CD4-positive, alpha-beta T cell treated with Interferon gamma for 1 hour (primary cell): ENCODE data around the gene NRG3.

Source experiments
- DNase-seq: peaks from one replicate; pipeline ENCODE4 v3.0.0-alpha.2; 2020

Gene NRG3

GRCh38 chr10:82867056-82867455 is 992.1 kb downstream of the NRG3 start:
- no peak for DNase-seq

- no peak for DNase-seq
These were observed 999.7 kb downstream of the NRG3 start for GRCh38 chr10:82874671-82875070.

GRCh38 chr10:82880776-82881290 is 1005.8 kb downstream of the NRG3 start:
- no peak for DNase-seq

GRCh38 chr10:82882722-82883121 is 1007.7 kb downstream of the NRG3 start:
- DNase-seq, result no peak

- DNase-seq, result no peak
These were observed 1008.6 kb downstream of the NRG3 start for GRCh38 chr10:82883603-82884002.

- no peak for DNase-seq
These were observed 1012.5 kb downstream of the NRG3 start for GRCh38 chr10:82887488-82887887.

- no peak for DNase-seq
These were observed 1013.9 kb downstream of the NRG3 start for GRCh38 chr10:82888809-82889455.

GRCh38 chr10:82889728-82890127 is 1014.7 kb downstream of the NRG3 start:
- no peak for DNase-seq

GRCh38 chr10:82890573-82890972 is 1015.6 kb downstream of the NRG3 start:
- DNase-seq, result no peak

GRCh38 chr10:82908096-82908495 is 1033.1 kb downstream of the NRG3 start:
- DNase-seq, result no peak

- DNase-seq, result no peak
These were observed 1033.8 kb downstream of the NRG3 start for GRCh38 chr10:82908751-82909150.

GRCh38 chr10:82910301-82910700 is 1035.3 kb downstream of the NRG3 start:
- no peak for DNase-seq

- DNase-seq, result no peak
These were observed 1039.7 kb downstream of the NRG3 start for GRCh38 chr10:82914655-82915136.

- DNase-seq, result no peak
These were observed 1041.9 kb downstream of the NRG3 start for GRCh38 chr10:82916941-82917340.

GRCh38 chr10:82918022-82918421 is 1043.0 kb downstream of the NRG3 start:
- DNase-seq, result no peak

- DNase-seq, result no peak
These were observed 1047.1 kb downstream of the NRG3 start for GRCh38 chr10:82922046-82922445.

GRCh38 chr10:82922755-82923154 is 1047.8 kb downstream of the NRG3 start:
- DNase-seq, result no peak

GRCh38 chr10:82924711-82925110 is 1049.7 kb downstream of the NRG3 start:
- no peak for DNase-seq

GRCh38 chr10:82925547-82925946 is 1050.6 kb downstream of the NRG3 start:
- DNase-seq, result no peak

GRCh38 chr10:82932451-82932850 is 1057.5 kb downstream of the NRG3 start:
- no peak for DNase-seq

GRCh38 chr10:82934429-82934828 is 1059.4 kb downstream of the NRG3 start:
- no peak for DNase-seq

- no peak for DNase-seq
These were observed 1060.0 kb downstream of the NRG3 start for GRCh38 chr10:82934947-82935346.

GRCh38 chr10:82938331-82938730 is 1063.3 kb downstream of the NRG3 start:
- no peak for DNase-seq

GRCh38 chr10:82942286-82943099 is 1067.5 kb downstream of the NRG3 start:
- no peak for DNase-seq
